ENCODE results near the gene GPR78.

DNA sequence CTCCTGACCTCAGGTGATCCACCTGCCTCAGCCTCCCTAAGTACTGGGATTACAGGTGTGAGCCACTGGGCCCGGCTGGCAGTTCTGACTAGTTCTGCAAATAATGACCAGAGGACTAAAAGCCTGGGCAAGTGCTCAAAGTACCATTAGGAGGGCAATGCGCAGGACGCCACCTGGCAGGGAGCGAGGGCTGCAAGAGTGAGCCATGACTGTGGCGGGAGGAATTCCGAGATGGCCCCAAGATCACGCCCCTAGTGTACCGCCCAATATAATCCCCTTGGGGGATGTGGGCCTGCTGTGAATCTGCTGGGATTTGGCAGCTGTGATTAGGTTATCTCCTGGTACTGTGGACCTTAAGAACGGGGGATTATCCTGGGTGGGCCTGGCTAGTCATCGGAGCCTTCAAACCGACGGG is 26.2 kb upstream of the GPR78 start:
- TF ChIP-seq CTCF (IDR thresholded peaks at IDR 0.05; ENCODE audit: low read length) (no peak), EZH2phosphoT487 (IDR thresholded peaks at IDR 0.05; ENCODE audit: low read length) (no peak), EZH2 (optimal IDR thresholded peaks at IDR 0.05; ENCODE audit: low read depth, low read length) (no peak)

All from MM.1S (cell line).